PC-3 (cell line): Measurements from ENCODE around the gene KMT2E. TPM values are rescaled to one million over a fixed set of nuclear protein-coding genes. Genes with fewer than 3 reads are reported as not detected.

Source experiments
- ATAC-seq: fragments of 200-7000 bp; cut with Tn5 transposase; 2 replicates; pipeline ENCODE4 v1.9.1; 2020; ENCODE audit warnings: mild to moderate bottlenecking, moderate library complexity
- BruUV-seq: library from RNA; stranded (reverse); fragments of 400-500 nt; replicated peaks from 2 replicates; lab custom pipeline; 2021; lab: Mats Ljungman, UMichigan
- CTCF ChIA-PET: fragments of 300-600 bp; sonication (Branson Sonifier 250); formaldehyde crosslinking; loops from one replicate; lab custom pipeline; 2022; ENCODE audit warnings: antibody characterized with exemption; lab: Charles Lee
- POLR2A ChIA-PET: fragments of 300-600 bp; sonication (Branson Sonifier 250); formaldehyde crosslinking; loops from one replicate; lab custom pipeline; 2022; ENCODE audit warnings: antibody characterized with exemption; ENCODE audit not compliant: unreplicated experiment; lab: Charles Lee
- DNase-seq: peaks from one replicate; pipeline ENCODE4 v3.0.0-alpha.2; 2015
- H2AFZ ChIP-seq: fragments of 300-600 bp; sonication (generic); 2 replicates; pipeline ENCODE4 v1.6.0; 2016; ENCODE audit warnings: antibody characterized with exemption, low read length
- H3F3A ChIP-seq: fragments of 300-600 bp; sonication (generic); one replicate; pipeline ENCODE4 v1.6.0; 2017; ENCODE audit warnings: antibody characterized with exemption, low read length, control low read depth, mild to moderate bottlenecking; ENCODE audit not compliant: unreplicated experiment
- H3K27ac ChIP-seq: fragments of 300-600 bp; sonication (generic); 2 replicates; pipeline ENCODE4 v1.5.1; 2016; ENCODE audit warnings: mild to moderate bottlenecking, low read length
- H3K27me3 ChIP-seq: fragments of 300-600 bp; sonication (generic); 2 replicates; pipeline ENCODE4 v1.6.1; 2016; ENCODE audit warnings: low read length, mixed read lengths
- H3K36me3 ChIP-seq: fragments of 300-600 bp; sonication (generic); 2 replicates; pipeline ENCODE4 v1.6.1; 2016; ENCODE audit warnings: low read depth, mixed run types, low read length, mixed read lengths
- H3K4me1 ChIP-seq: fragments of 300-600 bp; sonication (generic); 2 replicates; pipeline ENCODE4 v1.5.1; 2016; ENCODE audit warnings: low read length; ENCODE audit not compliant: insufficient read depth
- H3K4me2 ChIP-seq: fragments of 300-600 bp; sonication (generic); 2 replicates; pipeline ENCODE4 v1.6.0; 2016; ENCODE audit warnings: low read length
- H3K4me3 ChIP-seq: fragments of 300-600 bp; sonication (generic); 2 replicates; pipeline ENCODE4 v1.5.1; 2016; ENCODE audit warnings: mild to moderate bottlenecking, low read length, mixed read lengths
- H3K79me2 ChIP-seq: fragments of 300-600 bp; sonication (generic); 2 replicates; pipeline ENCODE4 v1.6.1; 2017; ENCODE audit warnings: low read length, mixed read lengths
- H3K9ac ChIP-seq: fragments of 300-600 bp; sonication (generic); 2 replicates; pipeline ENCODE4 v1.6.0; 2016; ENCODE audit warnings: mild to moderate bottlenecking, low read length
- H3K9me2 ChIP-seq: fragments of 300-600 bp; sonication (generic); replicated peaks from 2 replicates; pipeline ENCODE4 v1.6.1; 2016; ENCODE audit warnings: mixed run types, low read length, mixed read lengths
- H3K9me3 ChIP-seq: fragments of 300-600 bp; sonication (generic); 2 replicates; pipeline ENCODE4 v1.6.1; 2016; ENCODE audit warnings: low read length, mixed read lengths
- H4K20me1 ChIP-seq: fragments of 300-600 bp; sonication (generic); 2 replicates; pipeline ENCODE4 v1.6.1; 2016; ENCODE audit warnings: low read length, mixed read lengths
- EZH2 ChIP-seq: fragments of 300-600 bp; sonication (generic); IDR thresholded peaks from one replicate; pipeline ENCODE4 v1.6.1; 2017; ENCODE audit warnings: antibody characterized with exemption, mild to moderate bottlenecking, low read length; ENCODE audit not compliant: unreplicated experiment
- EZH2phosphoT487 ChIP-seq: fragments of 300-600 bp; sonication (generic); IDR thresholded peaks from 2 replicates; pipeline ENCODE4 v1.6.1; 2018; ENCODE audit warnings: mild to moderate bottlenecking, antibody characterized with exemption, low read length, borderline replicate concordance
- intact Hi-C: fragments of 100-400 bp; cut with micrococcal nuclease; formaldehyde crosslinking; loops from 2 replicates; pipeline ENCODE4 v1.9.0; 2023
- total RNA-seq: library from RNA; depleted of rRNA; stranded (reverse); fragments of >200 nt; gene quantifications from 2 replicates; pipeline ENCODE4 v1.2.3, GENCODE V29; 2014
- TF ChIP-seq, protein P1 (sequence below): fragments of 300-600 bp; sonication (generic); conservative IDR thresholded peaks from 2 replicates; pipeline ENCODE4 v1.5.1; 2017; ENCODE audit warnings: antibody characterized with exemption, low read depth, mild to moderate bottlenecking, low read length

Gene KMT2E
- total RNA-seq, 1 experiment from 2014 or later: 21.8 TPM

- DNase-seq (no peak), ATAC-seq (no peak)
- no peaks in the 10 kb centered on the region for H3K27me3 ChIP-seq
- no peak overlapping the region for H3K4me3 ChIP-seq
- no peak overlapping the region for H2AFZ ChIP-seq
- intact Hi-C loops: no loop called here
- no peaks in the 10 kb centered on the region for H3F3A ChIP-seq
- no peaks in the 10 kb centered on the region for H3K4me1 ChIP-seq
- TF ChIP-seq EZH2phosphoT487: no peak
- no peak for TF ChIP-seq EZH2
- TF ChIP-seq, protein P1, sequence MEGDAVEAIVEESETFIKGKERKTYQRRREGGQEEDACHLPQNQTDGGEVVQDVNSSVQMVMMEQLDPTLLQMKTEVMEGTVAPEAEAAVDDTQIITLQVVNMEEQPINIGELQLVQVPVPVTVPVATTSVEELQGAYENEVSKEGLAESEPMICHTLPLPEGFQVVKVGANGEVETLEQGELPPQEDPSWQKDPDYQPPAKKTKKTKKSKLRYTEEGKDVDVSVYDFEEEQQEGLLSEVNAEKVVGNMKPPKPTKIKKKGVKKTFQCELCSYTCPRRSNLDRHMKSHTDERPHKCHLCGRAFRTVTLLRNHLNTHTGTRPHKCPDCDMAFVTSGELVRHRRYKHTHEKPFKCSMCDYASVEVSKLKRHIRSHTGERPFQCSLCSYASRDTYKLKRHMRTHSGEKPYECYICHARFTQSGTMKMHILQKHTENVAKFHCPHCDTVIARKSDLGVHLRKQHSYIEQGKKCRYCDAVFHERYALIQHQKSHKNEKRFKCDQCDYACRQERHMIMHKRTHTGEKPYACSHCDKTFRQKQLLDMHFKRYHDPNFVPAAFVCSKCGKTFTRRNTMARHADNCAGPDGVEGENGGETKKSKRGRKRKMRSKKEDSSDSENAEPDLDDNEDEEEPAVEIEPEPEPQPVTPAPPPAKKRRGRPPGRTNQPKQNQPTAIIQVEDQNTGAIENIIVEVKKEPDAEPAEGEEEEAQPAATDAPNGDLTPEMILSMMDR: no peak
- BruUV-seq: no TSS peak
- H3K36me3 ChIP-seq: peaks cover 26% of the 10 kb centered on the region; the same call in 1 of the 2 replicates
- no peaks in the 10 kb centered on the region for H4K20me1 ChIP-seq
- CTCF ChIA-PET: no interaction called here
- H3K9me3 ChIP-seq: no peaks in the 10 kb centered on the region
- H3K9ac ChIP-seq: no peak overlapping the region
- POLR2A ChIA-PET: interaction anchor here (0.6 kb wide), 1 partner anchor 31 kb away, joined by 3 read pairs; no protein-coding TSS in a partner anchor
- no peaks in the 10 kb centered on the region; the same call in 1 of the 2 replicates for H3K79me2 ChIP-seq
- no peak overlapping the region for H3K27ac ChIP-seq
- H3K9me2 ChIP-seq: no peaks in the 10 kb centered on the region
- H3K4me2 ChIP-seq: no peak overlapping the region
Measured at GRCh38 chr7:105068886-105069285, 54.9 kb downstream of the KMT2E start.

GRCh38 chr7:105073143-105073542, 59.1 kb downstream of the KMT2E start:
- Histone ChIP-seq H3K9me2 (no peaks in the 10 kb centered on the region), H3K36me3 (peaks cover 51% of the 10 kb centered on the region), H3K27me3 (no peaks in the 10 kb centered on the region), H4K20me1 (no peaks in the 10 kb centered on the region), H2AFZ (no peak overlapping the region), H3K9me3 (no peaks in the 10 kb centered on the region), H3K27ac (no peak overlapping the region), H3K79me2 (no peaks in the 10 kb centered on the region; the same call in 1 of the 2 replicates), H3K4me2 (no peak overlapping the region), H3K4me3 (no peak overlapping the region), H3F3A (no peaks in the 10 kb centered on the region), H3K9ac (no peak overlapping the region), H3K4me1 (no peaks in the 10 kb centered on the region)
- DNase-seq: no peak
- POLR2A ChIA-PET: no interaction called here
- TF ChIP-seq EZH2phosphoT487 (no peak), EZH2 (no peak)
- TF ChIP-seq, protein P1: no peak
- CTCF ChIA-PET: no interaction called here
- no TSS peak for BruUV-seq
- ATAC-seq: no peak
- intact Hi-C loops: no loop called here

- H3K36me3 ChIP-seq: peaks cover 47% of the 10 kb centered on the region
- DNase-seq (no peak), ATAC-seq (no peak)
- no peaks in the 10 kb centered on the region for H3F3A ChIP-seq
- no peaks in the 10 kb centered on the region for H4K20me1 ChIP-seq
- H3K9ac ChIP-seq: no peak overlapping the region
- no peaks in the 10 kb centered on the region for H3K9me3 ChIP-seq
- TF ChIP-seq, protein P1: no peak
- no peak for TF ChIP-seq EZH2phosphoT487
- no peak for TF ChIP-seq EZH2
- H3K79me2 ChIP-seq: no peaks in the 10 kb centered on the region
- no TSS peak for BruUV-seq
- H2AFZ ChIP-seq: no peak overlapping the region
- H3K27me3 ChIP-seq: no peaks in the 10 kb centered on the region
- CTCF ChIA-PET: no interaction called here
- no peak overlapping the region for H3K27ac ChIP-seq
- no peaks in the 10 kb centered on the region for H3K4me1 ChIP-seq
- intact Hi-C loops: no loop called here
- no peak overlapping the region for H3K4me3 ChIP-seq
- POLR2A ChIA-PET: no interaction called here
- H3K9me2 ChIP-seq: no peaks in the 10 kb centered on the region
- no peak overlapping the region for H3K4me2 ChIP-seq
Measured at GRCh38 chr7:105079348-105079747, 65.3 kb downstream of the KMT2E start.
